HEK293 (cell line): ENCODE measurements around the gene MCTP1.

Experiments used
- CTCF ChIP-seq: fragments of 450-650 bp; formaldehyde crosslinking; IDR thresholded peaks from 2 replicates; pipeline ENCODE4 v1.5.1; 2016; ENCODE audit warnings: missing biosample characterization, missing genetic modification characterization
- ZNF121 ChIP-seq: fragments of 450-650 bp; formaldehyde crosslinking; IDR thresholded peaks from 2 replicates; pipeline ENCODE4 v1.5.1; 2016; ENCODE audit warnings: missing biosample characterization, missing genetic modification characterization
- ZNF140 ChIP-seq: fragments of 450-650 bp; formaldehyde crosslinking; IDR thresholded peaks from 2 replicates; pipeline ENCODE4 v1.5.1; 2016; ENCODE audit warnings: missing biosample characterization, missing genetic modification characterization
- ZNF558 ChIP-seq: fragments of 450-650 bp; formaldehyde crosslinking; IDR thresholded peaks from 2 replicates; pipeline ENCODE4 v1.5.1; 2016; ENCODE audit warnings: missing biosample characterization, missing genetic modification characterization

- TF ChIP-seq CTCF (no peak), ZNF140 (tag by site-specific recombination) (no peak), ZNF121 (tag by site-specific recombination) (no peak), ZNF558 (tag by site-specific recombination) (no peak)
Measured at GRCh38 chr5:94891972-94892371, 392.9 kb downstream of the MCTP1 start.
